Measurements from ENCODE around the gene ZNF764. TPM values are rescaled to one million over a fixed set of nuclear protein-coding genes. Genes with fewer than 3 reads are reported as not detected.

ZNF764 gene
- total and polyA plus RNA-seq, 9 of the 15 experiments (the other 6 are each of a cell fraction or from before 2014, with no cell fraction given), result 0.69 to 10.1 (median 4.1) TPM

GRCh38 chr16:30534368-30535105 is 23.6 kb downstream of the ZNF764 start, which contains the start of gene ZNF747 (continued):
- peak; percentile 66 for TF ChIP-seq E2F8 (IDR thresholded peaks at IDR 0.05; ENCODE audit: low read depth, partially characterized antibody)
- 0 out of 2 replicates have a peak, but pooled peaks have one; percentile 2 for TF ChIP-seq CBFB (CRISPR knock-in tag; IDR thresholded peaks at IDR 0.05)
- TF ChIP-seq TBL1XR1 (IDR thresholded peaks at IDR 0.05; ENCODE audit: low read length in 2 of 2), result 0 out of 4 replicates have a peak, but pooled peaks of 1 of the 2 experiments have one; percentile 46
- TF ChIP-seq RB1 (IDR thresholded peaks at IDR 0.05; ENCODE audit: low read depth), result peak; percentile 42; the same call in 1 of the 2 replicates
- no peak for TF ChIP-seq CHD1 (IDR thresholded peaks at IDR 0.05; ENCODE audit: low read length)
- TF ChIP-seq PRDM10 (IDR thresholded peaks at IDR 0.05; ENCODE audit: partially characterized antibody), result peak; percentile 44
- no peak for TF ChIP-seq ZKSCAN3 (CRISPR knock-in tag; IDR thresholded peaks at IDR 0.05)
- TF ChIP-seq TSHZ1 (CRISPR knock-in tag; IDR thresholded peaks at IDR 0.05), result no peak
- peak; percentile 14; the same call in 1 of the 2 replicates for TF ChIP-seq ZNF583 (CRISPR knock-in tag; IDR thresholded peaks at IDR 0.05)
- TF ChIP-seq MNT (conservative IDR thresholded peaks at IDR 0.05), result peak in 1 of 2 experiments; percentile 71; a peak in 2 of 4 replicates
- peak; percentile 39 for TF ChIP-seq RBBP5 (IDR thresholded peaks at IDR 0.05; ENCODE audit: borderline replicate concordance, insufficient read depth, low read length, poor library complexity, severe bottlenecking)
- 0 out of 2 replicates have a peak, but pooled peaks have one; percentile 2 for TF ChIP-seq NBN (IDR thresholded peaks at IDR 0.05; ENCODE audit: low read depth)
- no peak for TF ChIP-seq HDAC2 (IDR thresholded peaks at IDR 0.05)
- peak; percentile 81; the same call in 1 of the 2 replicates for TF ChIP-seq KLF6 (CRISPR knock-in tag; IDR thresholded peaks at IDR 0.05; ENCODE audit: borderline replicate concordance)
- no peak for TF ChIP-seq NCOA6 (IDR thresholded peaks at IDR 0.05)

Measured in K562 (cell line).